IPS-18a (cell line): Measurements from ENCODE around the gene DMRT3.
"Not testable (repeated sequence)": the region's sequence is repeated elsewhere in the genome, so short reads cannot be mapped to it uniquely, and the experiment has no call there.

Experiments
- H3K27ac ChIP-seq: one replicate; pipeline ENCODE4 v1.5.1; 2013; ENCODE audit warnings: low read length
- H3K27me3 ChIP-seq: one replicate; pipeline ENCODE4 v1.6.1; 2013; ENCODE audit warnings: mild to moderate bottlenecking, low read length; ENCODE audit not compliant: control insufficient read depth, insufficient read depth
- H3K36me3 ChIP-seq: one replicate; pipeline ENCODE4 v1.6.1; 2013; ENCODE audit warnings: low read depth, low read length; ENCODE audit not compliant: control insufficient read depth
- H3K4me1 ChIP-seq: one replicate; pipeline ENCODE4 v1.6.1; 2013; ENCODE audit warnings: low read depth, low read length; ENCODE audit not compliant: control insufficient read depth
- H3K4me3 ChIP-seq: one replicate; pipeline ENCODE4 v1.5.1; 2013; ENCODE audit warnings: low read length
- H3K9ac ChIP-seq: one replicate; pipeline ENCODE4 v1.6.1; 2013; ENCODE audit warnings: mild to moderate bottlenecking, low read length, moderate library complexity
- H3K9me3 ChIP-seq: one replicate; pipeline ENCODE4 v1.6.1; 2013; ENCODE audit warnings: low read depth, low read length; ENCODE audit not compliant: control insufficient read depth

Gene DMRT3

DNA sequence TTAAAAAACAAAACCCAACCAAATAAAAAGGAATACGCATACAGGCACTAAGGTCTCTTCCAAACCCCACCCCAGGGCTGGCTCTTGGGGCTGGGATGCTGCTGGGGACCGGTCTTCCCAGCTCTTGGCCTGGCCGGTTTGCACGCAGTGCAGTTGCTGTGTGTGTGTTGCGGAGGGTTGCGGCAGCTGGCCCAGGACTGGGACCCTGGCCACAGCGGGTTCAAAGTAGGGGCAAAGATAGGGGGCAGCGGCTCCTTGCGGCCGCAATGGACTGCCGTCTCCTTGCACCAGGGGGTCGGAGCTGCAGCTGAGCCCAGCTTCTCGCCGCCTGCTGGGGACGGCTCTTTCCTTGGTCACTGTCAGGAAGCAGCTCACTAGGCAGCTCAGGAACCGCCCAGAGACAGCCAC, 5.0 kb downstream of the DMRT3 start:
- H3K27ac ChIP-seq = no peak overlapping the region
- no peak overlapping the region for H3K4me3 ChIP-seq
- H3K9ac ChIP-seq = no peak overlapping the region
- no peaks in the 10 kb centered on the region for H3K36me3 ChIP-seq
- no peaks in the 10 kb centered on the region for H3K9me3 ChIP-seq
- H3K4me1 ChIP-seq = no peaks in the 10 kb centered on the region
- peaks cover 92% of the 10 kb centered on the region for H3K27me3 ChIP-seq

DNA sequence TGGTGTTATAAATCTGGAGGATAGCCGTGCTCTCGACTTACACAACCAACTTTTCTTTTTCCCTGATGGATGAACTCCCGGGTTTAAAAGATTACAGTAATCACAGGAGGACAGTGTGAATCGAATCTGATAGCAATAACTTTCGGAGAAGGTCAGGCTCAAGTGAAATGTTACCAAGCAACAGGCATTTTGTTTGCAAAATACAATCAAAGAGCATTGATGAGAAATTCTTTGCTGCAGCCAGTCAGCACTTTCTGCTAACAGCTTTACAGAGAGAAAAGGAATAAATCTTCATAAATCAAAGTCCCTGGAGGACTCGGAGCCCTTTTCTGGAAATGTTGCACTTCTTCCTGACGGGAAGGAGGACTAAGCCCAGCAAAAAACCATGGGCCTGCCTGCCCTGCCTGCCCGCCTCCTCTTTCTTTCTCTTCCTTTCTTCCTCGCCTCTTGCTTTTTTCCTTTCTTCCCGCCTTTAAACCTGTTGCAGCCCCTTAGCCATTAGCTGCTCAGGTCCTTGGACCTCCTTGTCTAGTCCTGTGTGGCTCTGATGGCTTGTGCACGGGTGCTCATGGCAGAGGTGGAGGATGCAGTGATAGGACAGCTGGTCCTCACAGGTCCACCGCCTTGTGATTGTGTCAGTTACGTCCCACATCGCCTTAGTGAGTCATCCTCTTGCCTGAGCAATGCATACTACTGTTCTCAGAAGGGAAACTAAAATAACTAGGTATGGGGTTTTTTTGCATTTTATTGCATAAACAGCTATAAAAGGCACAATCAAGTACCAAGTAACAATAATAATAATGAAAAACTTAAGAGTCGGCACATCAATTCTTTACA, 6.2 kb downstream of the DMRT3 start:
- Histone ChIP-seq H3K4me3 (no peak overlapping the region), H3K27me3 (peaks cover 81% of the 10 kb centered on the region), H3K4me1 (no peaks in the 10 kb centered on the region), H3K9ac (no peak overlapping the region), H3K9me3 (no peaks in the 10 kb centered on the region), H3K36me3 (no peaks in the 10 kb centered on the region), H3K27ac (no peak overlapping the region)

DNA sequence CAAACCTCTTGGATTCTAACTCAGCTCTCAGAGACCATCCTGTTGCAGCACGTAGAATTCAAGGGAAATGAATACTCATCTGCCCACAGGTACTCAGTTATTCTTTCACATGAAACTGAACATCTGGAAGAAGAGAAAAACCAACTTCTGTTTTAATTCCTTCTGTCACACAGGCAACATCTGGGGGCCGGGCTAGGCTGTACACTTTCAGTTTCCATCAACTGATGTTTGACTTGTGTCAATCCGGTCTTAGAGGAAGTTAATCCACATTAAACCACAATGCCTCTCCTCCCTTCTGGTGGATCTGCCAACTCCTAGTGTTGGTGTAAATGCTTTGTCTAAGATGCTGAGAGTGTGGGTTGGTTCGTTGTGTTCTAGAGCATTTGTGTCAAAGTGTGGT, 17.6 kb downstream of the DMRT3 start:
- Histone ChIP-seq H3K27ac (no peak overlapping the region), H3K4me1 (no peaks in the 10 kb centered on the region), H3K9ac (no peak overlapping the region), H3K36me3 (no peaks in the 10 kb centered on the region), H3K9me3 (peaks cover 2% of the 10 kb centered on the region), H3K4me3 (no peak overlapping the region), H3K27me3 (peaks cover 6% of the 10 kb centered on the region)

DNA sequence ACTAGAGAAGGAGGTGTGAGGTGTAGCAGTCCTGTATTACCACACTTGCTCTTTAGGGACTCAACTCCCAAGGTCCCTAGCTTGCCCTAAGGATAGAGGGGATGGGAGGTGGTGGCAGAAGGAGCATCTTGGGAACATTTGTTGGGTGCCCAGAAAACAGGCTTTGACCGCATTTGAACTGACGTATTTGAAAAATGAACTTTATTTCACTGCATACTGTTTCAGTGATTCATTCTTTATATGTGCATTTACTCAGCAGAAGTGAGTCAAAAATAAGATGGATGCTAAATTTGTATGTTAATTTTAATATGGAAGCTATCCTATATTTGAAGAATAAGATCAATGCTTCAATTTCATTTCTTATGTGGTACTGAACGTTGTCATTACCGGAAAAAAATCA, 18.7 kb downstream of the DMRT3 start:
- Histone ChIP-seq H3K36me3 (no peaks in the 10 kb centered on the region), H3K9me3 (peaks cover 13% of the 10 kb centered on the region), H3K27ac (no peak overlapping the region), H3K4me1 (no peaks in the 10 kb centered on the region), H3K4me3 (no peak overlapping the region), H3K9ac (no peak overlapping the region), H3K27me3 (peaks cover 2% of the 10 kb centered on the region)

DNA sequence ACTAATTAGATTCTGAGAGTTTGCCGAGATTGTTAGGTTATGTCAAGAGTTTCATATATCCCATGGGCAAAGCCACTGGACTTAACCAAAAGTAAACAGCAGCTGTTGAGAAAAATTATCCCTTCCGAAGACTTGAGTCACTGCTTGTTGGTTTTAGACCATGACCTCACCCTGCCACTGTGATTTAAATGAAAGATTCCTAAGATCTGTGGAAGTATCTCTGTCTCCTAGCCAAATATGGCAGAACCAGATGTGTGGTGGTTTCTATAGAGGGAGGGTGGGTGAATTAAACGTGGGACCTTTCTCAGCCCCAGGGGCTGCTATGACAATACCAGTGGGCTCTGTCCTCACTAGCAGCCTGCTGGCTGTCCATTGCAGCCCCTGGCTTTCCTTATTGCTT, 19.3 kb downstream of the DMRT3 start:
- Histone ChIP-seq H3K9ac (no peak overlapping the region), H3K36me3 (no peaks in the 10 kb centered on the region), H3K4me3 (no peak overlapping the region), H3K4me1 (no peaks in the 10 kb centered on the region), H3K27ac (no peak overlapping the region), H3K27me3 (no peaks in the 10 kb centered on the region), H3K9me3 (peaks cover 13% of the 10 kb centered on the region)

DNA sequence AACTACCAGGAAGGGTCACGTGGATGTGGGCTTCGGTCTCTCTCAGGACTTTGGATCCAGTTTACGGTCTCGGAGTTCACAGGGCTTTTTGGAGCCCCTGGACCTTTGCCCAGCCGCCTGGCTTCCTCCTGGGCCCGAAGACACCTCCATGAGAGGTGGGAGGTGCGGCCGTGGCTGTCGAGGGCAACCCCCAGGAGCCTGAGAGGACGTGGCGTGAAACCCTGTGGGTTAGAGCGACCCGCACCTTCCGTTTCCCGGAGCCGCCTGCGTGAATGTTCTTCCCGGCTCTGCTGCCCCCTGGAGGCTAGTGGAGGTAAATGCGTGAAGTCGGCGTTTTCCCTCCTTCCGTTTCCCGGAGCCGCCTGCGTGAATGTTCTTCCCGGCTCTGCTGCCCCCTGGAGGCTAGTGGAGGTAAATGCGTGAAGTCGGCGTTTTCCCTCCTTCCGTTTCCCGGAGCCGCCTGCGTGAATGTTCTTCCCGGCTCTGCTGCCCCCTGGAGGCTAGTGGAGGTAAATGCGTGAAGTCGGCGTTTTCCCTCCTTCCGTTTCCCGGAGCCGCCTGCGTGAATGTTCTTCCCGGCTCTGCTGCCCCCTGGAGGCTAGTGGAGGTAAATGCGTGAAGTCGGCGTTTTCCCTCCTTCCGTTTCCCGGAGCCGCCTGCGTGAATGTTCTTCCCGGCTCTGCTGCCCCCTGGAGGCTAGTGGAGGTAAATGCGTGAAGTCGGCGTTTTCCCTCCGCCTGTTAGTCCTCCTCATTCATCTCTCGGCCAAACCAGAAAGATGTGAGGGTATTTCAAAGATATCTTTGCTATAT, 22.1 kb downstream of the DMRT3 start:
- not testable (repeated sequence) for H3K36me3 ChIP-seq, H3K4me3 ChIP-seq, H3K27me3 ChIP-seq, H3K27ac ChIP-seq, H3K9ac ChIP-seq, H3K4me1 ChIP-seq
- peaks cover 13% of the 10 kb centered on the region for H3K9me3 ChIP-seq

DNA sequence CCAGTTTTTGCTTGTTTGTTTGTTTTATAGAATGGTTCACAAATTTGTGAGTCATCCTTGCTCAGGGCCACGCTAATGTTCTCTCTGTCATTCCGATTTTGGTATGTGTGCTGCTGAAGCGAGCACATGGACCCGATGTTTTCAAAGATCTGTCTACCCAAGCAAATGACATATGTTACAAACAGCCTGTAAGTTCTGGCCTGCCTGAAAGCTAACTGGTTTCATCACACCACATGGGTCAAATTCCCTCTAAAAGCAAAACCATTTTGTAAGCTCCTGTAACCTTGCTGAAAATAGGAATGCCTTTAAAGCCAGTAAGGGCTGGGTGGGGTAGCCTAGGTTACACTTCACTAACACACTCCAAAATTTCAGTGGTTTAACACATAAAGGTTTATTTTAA, 25.4 kb downstream of the DMRT3 start:
- peaks cover 13% of the 10 kb centered on the region for H3K9me3 ChIP-seq
- no peaks in the 10 kb centered on the region for H3K4me1 ChIP-seq
- no peak overlapping the region for H3K4me3 ChIP-seq
- no peaks in the 10 kb centered on the region for H3K36me3 ChIP-seq
- no peak overlapping the region for H3K27ac ChIP-seq
- no peak overlapping the region for H3K9ac ChIP-seq
- H3K27me3 ChIP-seq = no peaks in the 10 kb centered on the region

DNA sequence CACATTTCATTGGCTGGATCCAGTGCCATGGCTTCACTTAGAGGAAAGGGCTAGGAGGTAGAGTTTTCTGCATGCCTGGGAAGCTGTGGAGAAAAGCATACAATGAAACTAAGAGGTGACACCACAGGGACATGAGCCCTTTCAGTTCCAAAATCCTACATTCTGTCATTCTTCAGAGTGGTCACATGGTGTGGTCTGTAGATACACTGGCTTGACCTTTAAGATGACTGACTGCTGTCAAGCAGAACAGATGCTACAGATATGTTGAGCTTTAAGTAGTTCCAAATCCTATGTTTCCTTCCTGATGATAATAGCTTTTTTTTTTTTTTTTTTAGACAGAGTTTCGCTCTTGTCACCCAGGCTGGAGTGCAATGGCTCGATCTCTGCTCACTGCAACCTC, 26.2 kb downstream of the DMRT3 start:
- Histone ChIP-seq H3K36me3 (no peaks in the 10 kb centered on the region), H3K27me3 (no peaks in the 10 kb centered on the region), H3K27ac (no peak overlapping the region), H3K9me3 (peaks cover 13% of the 10 kb centered on the region), H3K9ac (no peak overlapping the region), H3K4me1 (no peaks in the 10 kb centered on the region), H3K4me3 (no peak overlapping the region)

DNA sequence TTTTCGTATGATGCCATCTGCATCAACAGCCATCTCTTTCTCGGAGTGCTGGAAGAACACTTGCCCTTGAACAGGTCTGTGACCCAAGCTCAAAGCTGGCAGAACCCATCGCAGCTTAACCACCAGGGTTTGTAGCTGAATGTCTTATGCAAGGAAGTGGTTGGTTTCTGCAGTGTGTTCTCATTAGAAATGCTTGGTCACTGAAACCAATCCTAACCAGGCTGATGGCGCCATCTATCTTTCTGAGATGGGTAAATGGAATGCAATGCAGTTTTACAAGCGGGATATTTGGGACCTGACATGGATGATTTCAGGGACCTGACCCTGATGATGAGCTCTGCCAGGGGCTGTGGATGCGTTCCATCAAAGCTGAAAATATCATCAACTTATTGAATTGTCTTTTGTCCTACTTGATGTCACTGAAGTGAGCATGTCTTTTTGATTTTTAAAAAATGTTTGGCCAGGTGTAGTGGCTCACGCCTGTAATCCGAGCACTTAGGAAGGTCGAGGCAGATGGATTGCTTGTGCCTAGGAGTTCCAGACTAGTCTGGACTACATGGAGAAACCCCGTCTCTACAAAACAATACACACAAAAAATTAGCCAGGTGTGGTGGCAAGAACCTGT, 28.7 kb downstream of the DMRT3 start:
- H3K4me3 ChIP-seq = no peak overlapping the region
- H3K9ac ChIP-seq = no peak overlapping the region
- H3K9me3 ChIP-seq = no peaks in the 10 kb centered on the region
- no peak overlapping the region for H3K27ac ChIP-seq
- peaks cover 3% of the 10 kb centered on the region for H3K4me1 ChIP-seq
- no peaks in the 10 kb centered on the region for H3K36me3 ChIP-seq
- H3K27me3 ChIP-seq = peaks cover 17% of the 10 kb centered on the region

DNA sequence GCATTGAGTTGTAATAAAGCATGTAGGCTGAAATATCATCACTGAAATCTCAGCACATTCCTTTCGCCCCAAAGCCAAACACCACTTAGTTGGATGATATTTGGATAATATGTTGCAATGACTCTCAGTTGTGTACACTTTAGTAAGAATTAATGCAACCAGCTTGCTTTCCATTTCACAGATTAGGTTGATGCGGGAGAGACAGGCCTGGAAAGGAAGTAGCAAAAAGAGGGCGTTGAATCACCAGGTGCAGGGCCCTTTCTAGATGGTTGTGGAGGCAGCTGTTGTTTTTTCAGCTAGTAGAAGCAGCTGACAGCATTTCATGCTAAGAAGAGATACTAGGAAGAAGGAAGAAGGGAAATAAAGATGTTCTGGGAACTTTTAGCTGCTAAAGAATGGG, 30.9 kb downstream of the DMRT3 start:
- no peaks in the 10 kb centered on the region for H3K36me3 ChIP-seq
- peaks cover 17% of the 10 kb centered on the region for H3K27me3 ChIP-seq
- peaks cover 3% of the 10 kb centered on the region for H3K4me1 ChIP-seq
- no peak overlapping the region for H3K27ac ChIP-seq
- no peak overlapping the region for H3K9ac ChIP-seq
- no peaks in the 10 kb centered on the region for H3K9me3 ChIP-seq
- no peak overlapping the region for H3K4me3 ChIP-seq

DNA sequence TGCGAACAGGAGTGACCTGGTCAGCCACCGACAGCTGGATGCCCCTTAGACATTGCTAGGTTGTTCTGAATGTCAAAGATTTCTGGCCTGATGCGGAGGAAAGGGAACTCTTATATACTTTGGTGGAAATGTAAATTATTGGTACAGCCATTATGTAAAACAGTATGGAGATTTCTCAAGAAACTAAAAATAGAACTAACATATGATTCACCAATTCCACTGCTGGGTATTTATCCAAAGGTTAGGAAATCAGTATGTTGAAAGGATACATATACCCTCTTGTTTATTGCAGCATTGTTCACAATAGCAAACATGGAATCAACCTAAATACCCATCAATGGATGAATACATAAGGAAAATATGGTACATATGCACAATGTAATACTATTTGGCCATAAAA, 31.8 kb downstream of the DMRT3 start:
- no peaks in the 10 kb centered on the region for H3K9me3 ChIP-seq
- peaks cover 3% of the 10 kb centered on the region for H3K4me1 ChIP-seq
- H3K4me3 ChIP-seq = no peak overlapping the region
- peaks cover 17% of the 10 kb centered on the region for H3K27me3 ChIP-seq
- H3K36me3 ChIP-seq = no peaks in the 10 kb centered on the region
- no peak overlapping the region for H3K9ac ChIP-seq
- no peak overlapping the region for H3K27ac ChIP-seq
